Activated T-cell treated with anti-CD3 and anti-CD28 coated beads for 1 hour (primary cell): Measurements from ENCODE around the gene C1orf21.

Experiments
- DNase-seq: peaks from one replicate; pipeline ENCODE4 v3.0.0-alpha.2; 2020; ENCODE audit warnings: low read depth

Gene C1orf21

GRCh38 chr1:184449916-184450315 is 63.1 kb downstream of the C1orf21 start:
- no peak for DNase-seq

- no peak for DNase-seq
Observed at GRCh38 chr1:184455786-184456185, 69.0 kb downstream of the C1orf21 start.

DNA sequence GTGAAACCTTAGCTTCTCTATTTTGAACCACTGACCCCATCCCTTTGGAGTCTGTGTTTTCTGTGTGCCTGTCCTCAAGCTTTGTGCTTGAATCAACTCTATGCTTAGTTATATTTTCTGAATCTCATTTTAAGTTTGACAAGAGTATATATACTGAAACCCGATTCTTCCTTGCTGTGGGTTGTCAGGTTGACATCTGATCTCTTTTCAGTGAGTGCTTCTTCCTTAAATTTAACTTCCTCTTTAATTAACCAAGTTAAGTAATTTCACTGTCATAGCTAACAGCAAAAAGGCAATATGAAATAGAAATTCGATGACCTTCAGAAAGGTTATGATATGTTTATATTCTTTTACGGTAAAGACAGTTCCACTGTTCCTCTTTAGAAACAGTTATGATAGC is 69.4 kb downstream of the C1orf21 start:
- DNase-seq: no peak

- DNase-seq: no peak
Observed at GRCh38 chr1:184457500-184457899, 70.7 kb downstream of the C1orf21 start.

DNA sequence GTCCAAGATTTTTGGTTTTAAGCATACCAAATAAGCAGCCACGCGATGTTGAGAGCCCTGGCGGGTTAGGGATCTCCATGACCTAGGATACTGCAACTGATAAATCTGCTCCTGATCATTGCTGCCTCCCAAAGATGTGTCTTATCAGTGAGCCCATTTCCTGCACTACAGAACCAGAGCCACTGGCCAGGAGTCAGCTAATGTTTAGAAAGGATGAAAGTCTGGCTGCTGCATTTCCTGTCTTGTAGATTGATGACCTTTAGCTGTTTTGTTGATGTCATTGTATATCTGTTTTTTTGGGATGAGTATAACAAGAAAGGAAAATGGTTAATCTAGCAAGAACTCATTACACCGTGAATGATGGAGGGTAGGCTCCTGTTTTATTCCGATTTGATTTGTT is 74.5 kb downstream of the C1orf21 start:
- no peak for DNase-seq

- DNase-seq: no peak
Observed at GRCh38 chr1:184462155-184462554, 75.3 kb downstream of the C1orf21 start.

DNA sequence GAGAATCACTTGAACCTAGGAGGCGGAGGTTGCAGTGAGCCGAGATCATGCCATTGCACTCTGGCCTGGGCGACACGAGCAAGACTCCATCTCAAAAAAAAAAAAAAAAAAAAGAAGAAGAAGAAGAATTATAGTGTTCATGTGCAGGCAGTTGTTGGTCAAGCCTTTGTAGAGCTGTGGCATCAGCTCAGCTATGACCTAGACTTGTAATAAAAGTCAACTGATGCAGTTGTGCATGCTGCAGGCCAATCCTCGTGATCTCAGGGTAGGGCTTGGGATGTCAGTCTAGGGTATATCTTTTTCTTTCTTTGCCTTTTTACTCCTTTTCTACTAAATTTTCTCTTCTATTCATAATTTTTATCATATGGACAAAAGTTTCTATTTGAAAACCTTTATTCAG is 76.2 kb downstream of the C1orf21 start:
- DNase-seq: no peak

- no peak for DNase-seq
Observed at GRCh38 chr1:184463680-184464079, 76.9 kb downstream of the C1orf21 start.

DNA sequence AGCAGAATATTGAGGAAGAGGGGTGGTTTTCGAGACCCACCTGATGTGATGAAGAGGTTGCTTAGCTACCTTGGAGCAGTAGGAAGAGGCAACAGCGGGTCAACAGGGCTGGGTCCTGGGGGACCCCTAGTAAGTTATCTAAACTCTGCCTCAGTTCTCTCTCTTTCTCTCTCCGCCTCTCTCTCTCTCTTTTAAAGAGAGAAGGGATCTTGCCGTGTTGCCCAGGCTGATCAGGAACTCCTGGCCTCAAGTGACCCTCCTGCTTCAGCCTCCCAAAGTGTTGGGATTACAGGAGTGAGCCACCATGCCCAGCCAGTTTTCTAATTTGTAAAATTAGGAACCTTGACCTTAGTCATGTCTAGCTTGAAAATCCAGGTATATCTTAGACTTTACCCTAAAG is 77.9 kb downstream of the C1orf21 start:
- no peak for DNase-seq

DNA sequence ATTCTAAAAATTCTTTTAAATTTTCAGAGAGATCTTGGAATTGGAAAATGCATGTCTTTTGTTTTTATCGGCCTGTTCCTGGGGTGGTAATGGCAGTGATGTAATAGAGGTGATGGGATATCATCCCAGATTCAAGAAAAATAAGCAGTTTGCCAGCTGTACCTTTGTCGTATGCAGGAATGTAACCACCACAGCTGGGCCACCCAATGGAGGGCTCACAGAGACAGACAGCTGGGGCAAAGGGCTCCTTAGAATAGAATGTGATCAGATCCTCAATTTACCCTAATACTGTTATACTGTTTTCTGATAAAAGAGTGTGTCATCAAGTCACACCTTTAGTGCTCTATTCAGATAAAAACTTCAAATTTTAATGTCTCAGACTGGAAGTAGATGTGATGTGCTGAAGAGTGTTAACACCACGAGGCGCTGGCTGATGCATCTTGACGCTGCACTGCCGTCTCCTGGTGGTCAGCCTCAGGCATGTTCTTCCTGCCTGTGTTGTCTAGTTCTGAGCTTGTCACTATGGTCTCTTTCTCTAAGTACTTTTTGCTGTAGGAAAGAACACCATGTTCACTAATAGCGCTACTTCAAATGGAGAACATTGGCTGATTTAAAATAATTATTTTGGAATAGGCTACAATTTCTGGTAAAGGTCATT is 78.8 kb downstream of the C1orf21 start:
- no peak for DNase-seq

DNA sequence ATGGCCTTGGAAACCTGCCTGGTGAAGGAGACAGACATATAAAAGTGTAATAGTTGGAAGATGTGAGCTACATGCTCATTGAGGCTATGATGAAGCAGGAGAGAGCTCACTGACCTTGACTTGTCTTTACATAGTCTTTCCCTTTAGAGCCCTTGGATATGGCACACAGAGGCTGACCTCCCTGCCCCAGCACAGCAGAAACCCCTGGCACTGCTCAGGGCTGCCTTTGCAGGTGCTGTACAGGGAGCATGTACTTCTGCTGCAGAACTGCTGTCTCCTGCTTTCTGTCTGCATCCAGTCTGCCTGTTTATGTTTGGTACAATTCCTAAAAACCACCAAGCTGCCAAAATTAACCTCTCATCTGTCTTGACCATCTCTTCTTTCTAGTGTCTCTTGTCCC is 80.5 kb downstream of the C1orf21 start:
- DNase-seq: no peak

- DNase-seq: no peak
Observed at GRCh38 chr1:184469396-184469795, 82.6 kb downstream of the C1orf21 start.

GRCh38 chr1:184471686-184472085 is 84.9 kb downstream of the C1orf21 start:
- no peak for DNase-seq

- DNase-seq: no peak
Observed at GRCh38 chr1:184472136-184472535, 85.3 kb downstream of the C1orf21 start.

DNA sequence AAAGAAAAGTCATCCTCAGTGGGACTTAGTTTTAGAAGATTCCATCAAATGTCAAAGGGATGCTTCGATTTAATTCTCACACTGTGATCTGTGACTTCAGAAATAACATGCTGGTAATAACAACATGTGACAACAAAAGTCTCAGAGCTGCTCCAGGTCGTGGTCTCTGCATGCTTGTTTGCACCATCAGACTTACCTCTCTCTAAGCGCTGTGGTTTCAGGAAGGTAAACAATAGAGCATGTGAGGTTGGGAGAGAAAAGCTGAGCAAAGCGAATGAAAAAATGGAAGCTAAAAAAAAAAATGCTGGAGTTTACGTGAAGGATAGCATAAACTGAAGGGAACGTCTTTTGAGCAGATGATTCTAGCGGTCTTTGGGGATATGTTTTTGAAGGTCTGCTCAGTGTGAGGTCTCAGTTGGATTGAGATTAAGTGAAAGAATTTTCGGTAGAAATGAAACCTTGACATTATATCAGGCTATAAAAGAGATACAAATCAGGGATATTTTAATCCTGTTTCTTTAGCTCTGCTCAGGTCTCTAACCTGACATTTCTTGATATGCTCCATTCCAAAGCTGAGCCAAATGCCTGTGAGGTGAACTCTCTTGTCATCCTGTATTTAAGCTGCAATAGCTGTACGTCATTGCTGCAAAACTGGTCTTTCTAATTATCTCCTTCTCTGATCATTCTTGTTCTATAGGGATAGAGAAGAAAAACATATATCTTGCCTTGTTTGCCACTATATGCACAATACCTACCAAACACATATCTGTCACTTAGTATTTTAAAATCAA is 86.5 kb downstream of the C1orf21 start:
- DNase-seq: no peak

DNA sequence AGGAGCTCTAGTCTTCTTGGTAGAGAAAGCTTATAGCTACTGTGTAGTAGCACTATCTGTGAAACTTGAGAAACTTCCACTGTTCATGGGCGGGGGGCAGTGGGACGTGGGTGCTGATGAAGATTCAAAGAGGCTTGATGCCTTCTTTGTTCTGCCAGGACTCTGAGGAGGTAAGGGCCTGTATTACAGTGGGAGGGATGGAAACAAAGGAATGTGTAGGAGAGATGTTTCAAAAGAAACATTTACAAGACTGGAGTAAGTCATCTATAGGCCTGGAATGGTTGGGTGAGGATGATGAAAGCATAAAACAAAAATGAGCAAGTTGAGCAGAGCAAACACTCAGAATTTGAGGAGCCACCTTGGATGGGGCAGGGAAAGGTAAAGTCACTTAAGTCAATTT is 89.4 kb downstream of the C1orf21 start:
- DNase-seq: no peak

DNA sequence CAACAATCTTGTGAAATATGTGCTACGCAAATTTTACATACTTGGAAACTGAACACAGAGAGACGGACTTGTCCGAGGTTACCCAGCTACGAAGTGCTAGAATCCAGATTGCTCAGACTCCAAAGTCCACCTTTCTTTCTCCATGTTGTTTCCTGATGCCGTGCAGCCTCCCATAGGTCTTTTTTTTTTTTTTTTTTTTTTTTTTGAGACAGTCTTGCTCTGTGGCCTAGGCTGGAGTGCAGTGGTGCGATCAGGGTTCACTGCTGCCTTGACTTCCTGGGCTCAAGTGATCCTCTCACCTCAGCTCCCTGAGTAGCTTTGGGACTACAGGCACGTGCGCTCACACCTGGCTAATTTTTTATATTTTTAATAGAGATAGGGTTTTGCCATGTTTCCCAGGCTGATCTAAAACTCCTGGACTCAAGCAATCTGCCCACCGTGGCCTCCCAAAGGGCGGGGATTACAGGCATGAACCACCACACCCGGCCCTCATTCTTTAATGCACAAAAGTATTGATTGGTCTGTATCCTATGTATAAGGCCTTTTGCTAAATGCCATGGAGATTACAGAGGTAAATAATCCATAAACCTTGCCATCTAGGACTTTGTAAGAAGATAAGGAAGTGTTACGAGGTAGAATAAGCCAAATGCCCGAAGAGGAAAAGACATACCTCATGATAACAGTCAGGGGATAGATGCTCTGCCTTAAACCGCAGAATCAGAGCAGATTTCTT is 92.8 kb downstream of the C1orf21 start:
- DNase-seq: no peak

- DNase-seq: no peak
Observed at GRCh38 chr1:184480736-184481135, 93.9 kb downstream of the C1orf21 start.

DNA sequence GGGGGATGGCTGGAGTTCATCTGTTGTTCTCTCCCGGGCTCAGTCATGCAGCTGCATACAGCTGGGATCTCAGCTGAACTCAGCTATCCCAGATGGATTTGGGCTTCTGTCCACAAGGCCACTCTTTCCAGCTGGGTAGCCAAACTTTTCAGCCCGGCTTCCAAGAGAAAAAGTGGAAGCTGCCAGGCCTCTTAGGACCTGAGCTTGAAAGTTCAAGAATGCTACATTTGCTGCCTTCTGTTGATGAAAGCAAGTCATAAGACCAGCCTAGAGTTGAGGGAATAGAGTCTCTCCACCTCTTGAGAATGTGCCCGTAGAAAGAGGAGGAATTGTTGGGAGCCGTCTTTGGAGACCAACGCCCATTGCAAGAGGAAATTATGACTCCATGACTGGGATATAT is 95.3 kb downstream of the C1orf21 start:
- no peak for DNase-seq

GRCh38 chr1:184483101-184483683 is 96.4 kb downstream of the C1orf21 start:
- no peak for DNase-seq

DNA sequence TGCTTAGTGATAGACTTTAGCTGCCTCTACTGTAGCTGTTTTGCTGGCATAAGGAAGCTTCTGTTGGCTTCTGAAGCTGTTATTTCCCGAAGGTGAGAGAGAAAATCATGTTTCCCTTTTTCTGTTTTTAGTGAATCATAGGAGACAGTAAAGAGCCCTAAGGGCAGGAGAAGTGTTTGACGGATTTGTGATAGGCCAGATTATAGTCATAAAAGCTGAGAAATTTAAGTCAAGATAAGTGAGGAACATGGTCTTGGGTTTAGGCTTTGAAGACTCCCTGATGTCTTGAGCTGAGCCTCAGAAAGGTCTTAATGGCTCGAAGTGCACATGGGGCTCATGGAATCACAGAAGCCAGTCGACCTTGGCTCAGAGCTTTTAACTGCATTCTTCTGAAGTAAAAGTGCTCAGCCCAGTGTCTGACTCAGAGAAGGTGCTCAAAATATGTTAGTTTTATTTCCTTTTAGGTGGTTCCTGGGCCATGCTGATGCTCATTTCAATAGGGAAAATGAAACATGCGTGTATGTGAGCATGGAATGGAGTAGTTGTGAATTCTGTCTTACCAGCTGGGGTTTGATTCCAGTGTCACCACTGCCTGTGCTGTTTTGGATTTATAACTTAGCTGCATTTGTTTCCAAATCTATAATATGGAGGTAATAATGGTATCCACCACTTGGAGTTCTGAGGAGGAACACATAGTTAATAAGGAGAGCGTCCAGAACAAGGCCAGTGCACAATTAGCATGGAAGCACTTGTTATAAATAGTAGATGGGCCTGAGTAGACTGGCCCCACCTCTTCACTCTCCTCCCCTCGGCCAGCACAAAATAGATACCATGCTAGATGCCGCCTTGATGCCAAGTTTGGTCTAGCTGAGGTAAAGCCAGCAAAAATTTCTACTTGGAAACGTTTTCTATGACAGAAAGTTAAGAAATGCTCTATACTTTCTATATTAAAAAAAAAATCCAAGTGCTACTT is 99.2 kb downstream of the C1orf21 start:
- no peak for DNase-seq
